GM12878 (cell line): ENCODE measurements around the gene DUSP8. TPM values are rescaled to one million over a fixed set of nuclear protein-coding genes. Genes with fewer than 3 reads are reported as not detected.

Experiments used
- BCLAF1 ChIP-seq: fragments of 450-650 bp; IDR thresholded peaks from 2 replicates; pipeline ENCODE4 v1.6.1; 2017; ENCODE audit warnings: antibody characterized with exemption, mild to moderate bottlenecking, moderate library complexity
- RELB ChIP-seq: fragments of 450-650 bp; IDR thresholded peaks from 2 replicates; pipeline ENCODE4 v1.6.1; 2017; ENCODE audit warnings: low read depth, mild to moderate bottlenecking, moderate library complexity
- SRF ChIP-seq, 2 experiments: IDR thresholded peaks; 2 replicates each; pipeline ENCODE4 v1.6.1; 2011; ENCODE audit warnings: low read depth in 2 of 2, low read length in 2 of 2, mild to moderate bottlenecking in 1 of 2, moderate library complexity in 1 of 2
- STAT1 ChIP-seq: fragments of 450-650 bp; conservative IDR thresholded peaks from 2 replicates; pipeline ENCODE4 v1.6.1; 2014; ENCODE audit warnings: antibody characterized with exemption, mild to moderate bottlenecking
- TCF3 ChIP-seq: IDR thresholded peaks from 2 replicates; pipeline ENCODE4 v1.6.1; 2012; ENCODE audit warnings: low read depth, mild to moderate bottlenecking, low read length, borderline replicate concordance; ENCODE audit not compliant: insufficient read depth
- ZBTB40 ChIP-seq: fragments of 450-650 bp; IDR thresholded peaks from 2 replicates; pipeline ENCODE4 v1.6.1; 2016; ENCODE audit warnings: mild to moderate bottlenecking, moderate library complexity, borderline replicate concordance
- polyA plus RNA-seq, 11 experiments: library from polyadenylated mRNA; depleted of rRNA in 4 of 11; unstranded in 6 of 11; stranded (reverse) in 5 of 11; fragments of >200 nt; fragmentation: Nextera tagmentation in 4 of 11; fragmentation: Illumina TruSeq in 1 of 11; extraction: Ambion mirVana in 4 of 11; extraction: Trizol in 1 of 11; gene quantifications; 1 replicate in 1 of 11; 2 replicates in 10 of 11; pipeline versions ENCODE4 v1.2.1 to v1.2.3, GENCODE V29; 2011 to 2016; ENCODE audit warnings: inconsistent platforms in 2 of 11, missing spikeins in 2 of 11, low read depth in 1 of 11
- total RNA-seq, 4 experiments: library from RNA; depleted of rRNA in 3 of 4; stranded (reverse); fragments of >200 nt in 3 of 4; fragmentation: Illumina TruSeq in 1 of 4; extraction: Trizol in 1 of 4; gene quantifications; 2 replicates each; pipeline versions ENCODE4 v1.2.1 to v1.2.3, GENCODE V29; 2013 to 2021

The DUSP8 gene
- total and polyA plus RNA-seq, 10 of the 15 experiments (the other 5 are each of a cell fraction or from before 2014, with no cell fraction given), result 0.04 to 1.7 (median 0.26) TPM; not detected in 6

GRCh38 chr11:1514336-1515061, 57.6 kb downstream of the DUSP8 start (continued):
- TF ChIP-seq ZBTB40, result no peak
- TF ChIP-seq STAT1, result no peak
- TF ChIP-seq RELB, result no peak
- TF ChIP-seq TCF3, result no peak
- TF ChIP-seq BCLAF1, result no peak
- no peak for TF ChIP-seq SRF (IDR thresholded peaks at IDR 0.05; ENCODE audit: low read depth in 2 of 2, low read length in 2 of 2)
